Left forelimb (tissue), 1 donor: ENCODE results near the gene BMS1.
"Not testable (repeated sequence)": the region's sequence is repeated elsewhere in the genome, so short reads cannot be mapped to it uniquely, and the experiment has no call there.

ENCODE experiments used
- DNase-seq: peaks from one replicate; pipeline ENCODE4 v3.0.0-alpha.2; 2018; ENCODE audit warnings: low spot score

BMS1 gene

DNA sequence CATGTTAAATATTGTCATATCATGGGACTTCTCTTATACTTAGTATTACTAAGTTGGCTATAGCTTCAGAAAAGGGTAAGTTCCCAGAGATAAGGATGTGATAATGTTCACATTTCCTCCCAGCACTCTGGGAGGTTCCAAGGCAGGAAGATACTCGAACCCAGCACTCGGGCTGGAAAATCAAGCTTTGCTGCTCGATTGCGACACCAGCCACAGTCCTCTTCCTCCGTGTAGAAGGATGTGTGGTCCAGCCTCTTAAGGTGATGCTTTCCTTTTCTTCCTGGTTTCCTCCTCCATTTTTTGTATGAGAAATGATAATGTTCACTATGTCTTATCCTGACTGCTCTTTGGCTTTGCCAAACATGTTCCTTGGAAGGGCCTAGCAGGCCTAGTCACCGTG is 3.2 kb downstream of the BMS1 start:
- no peak for DNase-seq

DNA sequence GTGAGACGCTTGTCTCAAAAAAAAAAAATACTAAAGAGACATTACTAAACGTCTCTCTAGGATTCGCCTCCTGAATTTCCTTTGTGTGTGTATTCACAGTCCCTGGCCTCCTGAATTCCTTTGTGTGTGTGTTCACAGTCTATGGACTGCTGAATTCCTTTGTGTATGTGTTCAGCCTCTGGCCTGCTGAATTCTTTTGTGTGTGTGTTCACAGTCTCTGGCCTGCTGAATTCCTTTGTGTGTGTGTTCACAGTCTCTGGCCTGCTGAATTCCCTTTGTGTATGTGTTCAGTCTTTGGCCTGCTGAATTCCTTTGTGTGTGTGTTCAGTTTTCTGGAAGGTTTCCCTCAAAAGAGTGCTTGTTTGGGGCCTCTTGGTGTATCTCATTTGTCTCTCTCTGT is 8.2 kb downstream of the BMS1 start:
- DNase-seq = no peak

GRCh38 chr10:42795701-42796100 is 13.1 kb downstream of the BMS1 start:
- no peak for DNase-seq

DNA sequence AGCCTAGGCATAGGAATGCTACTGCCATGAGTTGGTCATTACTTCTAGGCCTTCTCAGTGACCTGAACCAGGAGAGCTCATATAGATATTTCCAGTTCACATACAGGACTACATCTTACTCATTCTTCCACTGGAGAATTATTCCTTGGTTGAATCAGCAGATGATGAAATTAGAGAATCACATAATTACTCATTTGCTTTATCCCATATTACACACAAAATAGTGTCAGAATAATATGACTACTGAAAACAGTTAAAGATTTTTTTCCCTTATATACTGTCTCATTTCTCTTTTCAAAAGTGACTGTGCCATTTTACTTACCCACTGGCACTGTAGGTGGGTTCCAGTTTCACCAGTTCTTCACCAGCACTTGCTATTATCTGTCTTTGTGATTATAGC is 18.5 kb downstream of the BMS1 start:
- DNase-seq = no peak

GRCh38 chr10:42802876-42803275 is 20.3 kb downstream of the BMS1 start:
- DNase-seq = no peak

- DNase-seq = no peak
Observed at GRCh38 chr10:42809676-42810075, 27.1 kb downstream of the BMS1 start.

DNA sequence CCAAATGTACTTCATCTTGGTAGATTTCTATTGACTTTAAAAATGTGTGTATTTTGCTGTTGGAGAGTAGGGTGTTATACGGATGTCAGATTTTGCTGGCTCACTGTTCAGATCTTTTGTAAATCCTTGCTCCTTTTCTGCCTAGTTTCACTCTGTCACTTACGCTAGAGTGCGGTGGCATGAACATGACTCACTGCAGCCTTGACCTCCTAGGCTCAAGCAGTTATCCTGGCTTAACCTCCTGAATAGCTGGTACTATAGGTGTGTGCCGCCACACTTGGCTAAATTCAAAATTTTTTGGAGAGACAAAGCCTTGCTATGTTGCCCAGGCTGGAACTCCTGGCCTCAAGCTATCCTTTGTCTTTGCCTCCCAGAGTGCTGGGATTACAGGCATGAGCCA is 29.4 kb downstream of the BMS1 start:
- no peak for DNase-seq

DNA sequence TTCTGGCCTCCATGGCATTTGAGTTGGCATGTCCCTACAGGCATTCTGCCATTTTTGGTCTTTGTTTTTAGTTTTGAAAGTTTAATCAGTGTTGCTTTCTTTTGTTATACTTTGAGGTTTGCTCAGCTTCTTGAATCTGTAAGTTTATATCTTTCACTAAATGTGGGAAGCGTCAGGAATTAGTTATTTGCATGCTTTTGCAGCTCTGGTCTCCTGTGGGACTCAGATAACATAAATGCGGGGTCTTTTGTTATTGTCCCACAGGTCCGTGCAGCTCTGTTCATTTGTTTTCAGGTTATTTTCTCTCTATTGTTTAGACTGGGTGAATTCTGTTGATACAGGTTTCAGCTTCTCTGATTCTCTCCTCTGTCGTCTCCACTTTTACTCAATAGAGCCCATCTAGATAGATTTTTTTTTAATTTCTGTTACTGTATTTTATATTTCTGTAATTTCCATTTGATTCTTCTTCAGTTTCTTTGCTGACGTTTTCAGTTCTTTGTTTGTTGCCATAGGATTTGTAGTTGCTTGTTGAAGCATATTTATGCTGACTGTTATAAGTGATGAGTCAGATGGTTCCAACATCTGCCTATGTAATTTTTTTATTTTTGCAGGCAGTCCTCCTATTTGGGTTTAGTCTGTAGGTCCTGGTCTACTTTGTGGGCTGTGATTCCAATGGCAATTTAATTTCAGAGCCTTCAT is 31.5 kb downstream of the BMS1 start:
- not testable (repeated sequence) for DNase-seq

GRCh38 chr10:42816334-42816733 is 33.7 kb downstream of the BMS1 start:
- not testable (repeated sequence) for DNase-seq

GRCh38 chr10:42816912-42817311 is 34.3 kb downstream of the BMS1 start:
- DNase-seq = no peak

DNA sequence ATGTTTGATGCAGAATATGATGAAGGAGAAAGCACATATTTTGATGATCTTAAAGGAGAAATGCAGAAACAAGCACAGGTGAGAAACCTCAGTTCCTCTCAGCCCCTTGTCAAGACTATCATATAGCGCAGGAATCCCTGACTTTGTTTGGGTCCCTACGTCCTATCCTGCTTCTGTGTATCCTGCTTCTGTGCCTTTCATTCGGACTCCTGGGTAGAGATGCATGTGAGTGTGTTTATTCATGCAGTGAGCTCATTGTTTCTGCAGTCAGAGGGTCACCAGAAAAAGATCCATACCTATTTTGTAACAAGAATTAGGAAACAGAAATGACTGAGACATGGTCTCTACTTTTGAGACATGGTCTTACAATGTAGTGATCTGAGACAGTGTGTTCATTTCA is 34.8 kb downstream of the BMS1 start:
- DNase-seq = not testable (repeated sequence)

DNA sequence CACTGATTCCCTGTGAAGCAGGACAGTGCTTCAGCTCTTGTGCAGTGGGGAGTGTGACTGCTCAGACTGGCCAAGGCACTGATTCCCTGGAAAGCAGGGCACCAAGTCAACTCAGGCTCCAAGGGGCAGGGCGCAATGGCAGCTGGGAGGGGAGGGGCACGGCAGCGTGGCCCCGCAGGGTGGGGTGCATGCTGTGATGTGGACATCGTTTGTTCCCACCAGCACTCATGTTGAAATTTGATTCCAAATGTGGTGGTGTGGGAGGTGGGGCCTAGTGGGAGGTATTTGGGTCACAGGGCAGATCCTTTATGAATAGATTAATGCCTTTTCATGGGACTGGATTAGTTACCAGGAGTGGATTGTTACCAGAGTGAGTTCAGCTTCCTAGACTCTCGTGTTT is 44.2 kb downstream of the BMS1 start:
- not testable (repeated sequence) for DNase-seq

DNA sequence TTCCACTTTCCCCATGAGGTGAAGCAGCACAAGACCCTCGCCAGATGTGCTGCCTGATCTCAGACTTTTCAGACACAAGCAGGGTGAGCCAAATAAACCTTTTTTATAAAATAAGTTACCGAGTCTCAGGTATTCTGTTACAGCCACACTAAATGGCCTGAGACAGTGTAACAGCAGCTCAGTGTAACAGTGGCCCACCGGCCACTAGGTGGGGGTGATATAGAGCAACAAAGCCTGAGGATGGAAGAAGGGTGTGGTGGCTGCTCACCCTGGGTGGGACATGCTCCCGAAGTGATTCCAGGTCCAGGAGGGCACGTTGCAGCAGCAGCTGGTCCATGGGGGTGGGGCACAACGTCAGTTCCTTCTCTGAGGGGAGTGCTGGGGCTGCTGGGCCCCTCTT is 44.6 kb downstream of the BMS1 start:
- DNase-seq = no peak

- DNase-seq = not testable (repeated sequence)
Observed at GRCh38 chr10:42828391-42828790, 45.8 kb downstream of the BMS1 start.

GRCh38 chr10:42830237-42830636 is 47.6 kb downstream of the BMS1 start:
- DNase-seq = no peak

GRCh38 chr10:42836096-42836495 is 53.5 kb downstream of the BMS1 start:
- no peak for DNase-seq

- DNase-seq = no peak
Observed at GRCh38 chr10:42836771-42837468, 54.3 kb downstream of the BMS1 start.

DNA sequence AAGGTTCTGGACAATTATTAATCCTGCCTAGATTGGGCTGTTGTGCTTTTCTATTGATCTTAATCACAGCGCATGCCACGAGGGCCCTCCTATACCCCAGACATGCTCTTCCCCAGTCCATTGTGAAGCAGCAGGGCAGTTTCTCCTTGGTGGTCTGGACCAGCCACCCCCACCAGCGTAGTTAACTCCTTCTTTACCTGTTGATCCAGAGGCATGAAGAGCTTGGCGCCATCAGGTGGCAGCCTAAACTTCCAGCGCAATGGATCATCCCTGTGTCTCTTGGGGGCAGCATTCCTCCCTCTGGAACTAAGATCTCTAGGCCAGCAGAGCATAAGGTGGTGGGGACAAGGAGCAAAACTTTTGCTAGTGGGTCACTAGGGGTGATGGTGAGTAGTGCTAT is 62.2 kb downstream of the BMS1 start:
- not testable (repeated sequence) for DNase-seq

DNA sequence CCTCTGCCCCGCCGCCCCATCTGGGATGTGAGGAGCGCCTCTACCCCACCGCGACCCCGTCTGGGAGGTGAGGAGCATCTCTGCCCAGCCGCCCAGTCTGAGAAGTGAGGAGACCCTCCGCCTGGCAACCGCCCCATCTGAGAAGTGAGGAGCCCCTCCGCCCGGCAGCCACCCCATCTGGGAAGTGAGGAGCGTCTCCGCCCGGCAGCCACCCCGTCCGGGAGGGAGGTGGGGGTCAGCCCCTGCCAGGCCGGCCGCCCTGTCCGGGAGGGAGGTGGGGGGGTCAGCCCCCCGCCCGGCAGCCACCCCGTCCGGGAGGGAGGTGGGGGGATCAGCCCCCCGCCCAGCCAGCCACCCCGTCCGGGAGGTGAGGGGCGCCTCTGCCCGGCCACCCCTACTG is 64.7 kb downstream of the BMS1 start:
- DNase-seq = not testable (repeated sequence)

- no peak for DNase-seq
Observed at GRCh38 chr10:42850931-42851330, 68.3 kb downstream of the BMS1 start.

DNA sequence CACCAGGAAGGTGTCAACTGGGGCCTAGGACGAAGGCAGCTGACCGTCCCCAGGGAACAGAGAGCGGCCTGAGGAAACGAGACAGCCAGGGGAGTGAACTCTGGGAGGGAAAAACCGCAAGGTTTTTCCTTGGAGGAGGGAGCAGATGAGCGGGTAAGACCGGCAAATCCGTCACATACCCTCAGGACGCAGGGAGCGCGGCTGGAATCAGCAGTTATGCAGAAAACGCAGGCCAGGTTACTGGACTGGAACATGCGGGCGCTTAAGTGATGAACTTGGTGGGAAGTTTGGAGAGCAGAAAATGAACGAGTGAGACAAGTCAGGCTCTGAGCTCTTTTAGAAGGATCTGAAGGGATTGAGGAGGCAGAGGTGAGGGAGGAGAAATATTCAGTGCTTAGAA is 76.7 kb downstream of the BMS1 start:
- no peak for DNase-seq

GRCh38 chr10:42860016-42860415 is 77.4 kb downstream of the BMS1 start:
- DNase-seq = not testable (repeated sequence)

DNA sequence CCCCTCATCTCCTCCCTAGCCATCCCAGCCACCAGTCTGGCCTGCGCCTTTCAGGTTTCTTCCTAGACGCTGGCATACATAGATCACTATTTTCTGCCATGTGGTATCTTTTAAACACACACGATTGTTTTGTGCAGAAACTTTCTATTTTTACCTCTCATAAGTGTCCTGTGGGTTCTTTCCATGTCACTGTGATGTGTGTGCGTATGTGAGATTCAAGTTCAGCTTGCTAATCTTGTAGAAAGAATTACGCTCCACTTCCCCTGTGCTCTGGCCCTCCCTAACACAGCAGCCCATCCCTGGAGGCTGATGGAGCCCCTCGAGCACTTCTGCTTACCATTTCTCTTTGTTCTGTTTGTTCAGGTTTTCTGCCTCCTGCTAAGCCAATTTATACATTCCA is 80.2 kb downstream of the BMS1 start:
- not testable (repeated sequence) for DNase-seq

GRCh38 chr10:42864575-42864974 is 82.0 kb downstream of the BMS1 start:
- no peak for DNase-seq
